Stimulated activated CD4-positive, alpha-beta T cell treated with anti-CD3 and anti-CD28 coated beads, Interleukin-15, amount 100 ng/mL, for 1 hour (primary cell): ENCODE results near the gene TBC1D28.
"Not testable (repeated sequence)": the region's sequence is repeated elsewhere in the genome, so short reads cannot be mapped to it uniquely, and the experiment has no call there.

Experiments used
- DNase-seq, 2 donors: peaks; one replicate each; pipeline ENCODE4 v3.0.0-alpha.2; 2020; ENCODE audit warnings: low read depth in 1 of 2, low spot score in 1 of 2

The TBC1D28 gene

GRCh38 chr17:18617613-18618012, 26.6 kb downstream of the TBC1D28 start:
- not testable (repeated sequence) for DNase-seq

- not testable (repeated sequence) for DNase-seq
Observed at GRCh38 chr17:18613016-18613415, 31.2 kb downstream of the TBC1D28 start.

GRCh38 chr17:18593138-18593537, 51.1 kb downstream of the TBC1D28 start:
- DNase-seq, result not testable (repeated sequence)
